Naive thymus-derived CD4-positive, alpha-beta T cell (primary cell): ENCODE measurements around the gene TMEM132E. TPM values are rescaled to one million over a fixed set of nuclear protein-coding genes. Genes with fewer than 3 reads are reported as not detected.

Source experiments
- ATAC-seq: fragments of 150-1000 bp; cut with Tn5 transposase; 2 replicates; pipeline ENCODE4 v1.10.0; 2021; ENCODE audit warnings: mild to moderate bottlenecking, moderate library complexity
- CTCF ChIA-PET: fragments of 350-600 bp; sonication (Branson Sonifier 250); formaldehyde crosslinking; loops from one replicate; lab custom pipeline; 2021; ENCODE audit warnings: antibody characterized with exemption; lab: Charles Lee
- POLR2A ChIA-PET: fragments of 350-600 bp; sonication (Branson Sonifier 250); formaldehyde crosslinking; loops from one replicate; lab custom pipeline; 2021; ENCODE audit warnings: antibody characterized with exemption, inconsistent platforms; lab: Charles Lee
- DNase-seq, 9 donors: peaks; one replicate each; pipeline versions ENCODE4 v3.0.0 to v3.0.0-alpha.2; 2020 to 2022; ENCODE audit warnings: mixed read lengths in 1 of 9
- H3K27ac ChIP-seq: one replicate; pipeline ENCODE4 v1.7.0; 2013; ENCODE audit warnings: mild to moderate bottlenecking, low read depth, low read length, moderate library complexity
- H3K27me3 ChIP-seq, 2 donors: one replicate each; pipeline ENCODE4 v1.7.0; 2013; ENCODE audit warnings: low read length in 2 of 2, mild to moderate bottlenecking in 2 of 2, moderate library complexity in 2 of 2; ENCODE audit not compliant: control insufficient read depth in 2 of 2, insufficient read depth in 2 of 2
- H3K36me3 ChIP-seq, 3 experiments: 1 replicate in 2 of 3; 2 replicates in 1 of 3; pipeline ENCODE4 v1.7.0; 2013; ENCODE audit warnings: low read length in 3 of 3, mild to moderate bottlenecking in 3 of 3, moderate library complexity in 1 of 3; ENCODE audit not compliant: insufficient read depth in 3 of 3, control insufficient read depth in 2 of 3
- H3K4me1 ChIP-seq, 2 donors: one replicate each; pipeline ENCODE4 v1.7.0; 2013; ENCODE audit warnings: low read length in 2 of 2, mild to moderate bottlenecking in 2 of 2, moderate library complexity in 1 of 2; ENCODE audit not compliant: control insufficient read depth in 2 of 2, insufficient read depth in 2 of 2
- H3K4me3 ChIP-seq: 2 replicates; pipeline ENCODE4 v1.7.0; 2013; ENCODE audit warnings: mild to moderate bottlenecking, low read length
- H3K9me3 ChIP-seq, 3 experiments: 1 replicate in 2 of 3; 2 replicates in 1 of 3; pipeline ENCODE4 v1.7.0; 2013; ENCODE audit warnings: low read length in 3 of 3; ENCODE audit not compliant: control insufficient read depth in 2 of 3
- H3K27ac Mint-ChIP-seq, 9 donors: one replicate each; pipeline ENCODE4 v1.8.0; 2020 to 2022; ENCODE audit warnings: mixed read lengths in 9 of 9, mild to moderate bottlenecking in 8 of 9, moderate library complexity in 5 of 9, inconsistent platforms in 2 of 9
- H3K27me3 Mint-ChIP-seq, 5 donors: one replicate each; pipeline ENCODE4 v1.8.0; 2021 to 2022; ENCODE audit warnings: mixed read lengths in 5 of 5, mild to moderate bottlenecking in 1 of 5
- H3K36me3 Mint-ChIP-seq, 5 donors: one replicate each; pipeline ENCODE4 v1.8.0; 2020 to 2022; ENCODE audit warnings: mixed read lengths in 5 of 5, mild to moderate bottlenecking in 3 of 5, inconsistent platforms in 1 of 5
- H3K4me1 Mint-ChIP-seq, 7 donors: one replicate each; pipeline ENCODE4 v1.8.0; 2020 to 2022; ENCODE audit warnings: mixed read lengths in 7 of 7, mild to moderate bottlenecking in 3 of 7, inconsistent platforms in 1 of 7
- H3K4me3 Mint-ChIP-seq, 10 donors: one replicate each; pipeline ENCODE4 v1.8.0; 2020 to 2022; ENCODE audit warnings: mild to moderate bottlenecking in 10 of 10, mixed read lengths in 10 of 10, moderate library complexity in 6 of 10, inconsistent platforms in 2 of 10
- H3K9me3 Mint-ChIP-seq, 11 donors: one replicate each; pipeline ENCODE4 v1.8.0; 2020 to 2022; ENCODE audit warnings: mixed read lengths in 11 of 11, mild to moderate bottlenecking in 4 of 11, inconsistent platforms in 1 of 11, moderate library complexity in 1 of 11
- intact Hi-C, 2 donors: fragments of 100-400 bp; cut with micrococcal nuclease; formaldehyde crosslinking; loops; one replicate each; pipeline ENCODE4 v1.15.1; 2023
- polyA plus RNA-seq, 2 donors: library from polyadenylated mRNA; unstranded; fragments of 300-500 nt; fragmentation: Illumina TruSeq; gene quantifications; one replicate each; pipeline ENCODE4 v1.2.3, GENCODE V29; 2021
- total RNA-seq, 6 experiments: library from RNA in 5 of 6; stranded (reverse) in 5 of 6; gene quantifications; 1 replicate in 5 of 6; 2 replicates in 1 of 6; pipeline ENCODE4 v1.2.3 and lab custom pipeline; 2021 to 2026

Gene TMEM132E
- total and polyA plus RNA-seq, 7 experiments from 2014 or later = 0.10 to 0.89 (median 0.35) TPM; not detected in 1

DNA sequence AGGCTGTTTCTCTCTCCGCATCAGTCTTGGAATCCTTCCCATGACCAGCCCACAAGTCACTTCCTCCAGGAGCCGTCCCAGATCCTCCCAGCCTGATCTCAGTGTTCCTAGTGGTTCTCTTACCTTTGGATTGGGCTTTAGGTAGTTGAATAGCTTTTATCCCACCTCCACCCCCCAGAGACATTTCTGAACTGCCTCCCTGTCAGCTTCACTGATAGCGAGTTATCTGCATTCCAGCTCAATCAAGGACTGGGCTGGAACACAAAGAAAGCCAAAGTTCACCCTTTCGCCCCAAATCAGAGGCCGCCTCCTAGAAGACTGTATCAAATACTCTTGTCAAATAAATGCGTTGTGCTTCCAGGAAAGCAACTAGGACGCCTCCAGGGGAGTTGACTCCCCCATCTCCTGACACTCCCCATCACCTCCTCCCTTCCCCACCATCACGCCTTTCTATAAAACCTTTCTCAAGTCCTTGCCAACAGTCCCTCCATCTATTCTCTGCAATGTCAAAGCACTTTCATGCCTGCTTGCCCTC, 72.7 kb downstream of the TMEM132E start:
- H3K4me3 Mint-ChIP-seq = no peak overlapping the region
- intact Hi-C loops = no loop called here

DNA sequence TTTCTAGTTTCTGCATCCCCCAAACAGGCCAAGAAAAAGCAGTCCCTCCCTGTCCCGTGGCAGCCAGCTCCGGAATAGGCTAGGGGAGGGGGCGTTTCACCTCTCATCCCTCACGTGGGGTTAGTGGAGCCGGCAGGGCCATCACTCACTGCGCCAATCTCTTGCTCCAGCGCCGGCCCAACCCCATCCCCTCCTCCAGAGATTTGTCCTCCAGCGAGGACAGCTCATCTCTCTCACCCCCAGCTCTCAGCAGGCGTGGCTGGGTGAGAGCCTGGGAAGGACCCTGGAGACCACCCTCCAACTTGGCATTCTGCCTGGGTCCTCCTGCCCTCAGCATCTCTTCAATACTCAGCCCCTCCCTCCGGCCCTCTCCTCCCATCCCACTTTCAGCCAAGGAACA, 74.1 kb downstream of the TMEM132E start:
- Mint-ChIP-seq H3K27me3 (peaks cover 16 to 28% (median 18%) of the 10 kb centered on the region in 5 donors), H3K36me3 (no peaks in the 10 kb centered on the region), H3K9me3 (no peaks in the 10 kb centered on the region), H3K4me1 (peaks cover 0 to 5% (median 0%) of the 10 kb centered on the region in 7 donors), H3K27ac (no peak overlapping the region), H3K4me3 (no peak overlapping the region)
- H3K27ac ChIP-seq = no peak overlapping the region
- ChIA-PET POLR2A (no interaction called here), CTCF (no interaction called here)
- H3K27me3 ChIP-seq = no peaks in the 10 kb centered on the region
- H3K36me3 ChIP-seq = no peaks in the 10 kb centered on the region
- ATAC-seq (no peak), DNase-seq (no peak)
- no peaks in the 10 kb centered on the region for H3K9me3 ChIP-seq
- no peaks in the 10 kb centered on the region for H3K4me1 ChIP-seq
- no peak overlapping the region for H3K4me3 ChIP-seq
- intact Hi-C loops = no loop called here

More for the DNA sequence above, 72.7 kb downstream of the TMEM132E start:
- Mint-ChIP-seq H3K9me3 (no peaks in the 10 kb centered on the region), H3K36me3 (no peaks in the 10 kb centered on the region), H3K27me3 (peaks cover 16 to 28% (median 18%) of the 10 kb centered on the region in 5 donors), H3K27ac (no peak overlapping the region), H3K4me1 (peaks cover 0 to 5% (median 0%) of the 10 kb centered on the region in 7 donors)
- DNase-seq (no peak), ATAC-seq (no peak)
- POLR2A ChIA-PET = no interaction called here
- Histone ChIP-seq H3K4me3 (no peak overlapping the region), H3K36me3 (no peaks in the 10 kb centered on the region), H3K27me3 (no peaks in the 10 kb centered on the region), H3K4me1 (no peaks in the 10 kb centered on the region), H3K27ac (no peak overlapping the region), H3K9me3 (no peaks in the 10 kb centered on the region)
- CTCF ChIA-PET = no interaction called here

DNA sequence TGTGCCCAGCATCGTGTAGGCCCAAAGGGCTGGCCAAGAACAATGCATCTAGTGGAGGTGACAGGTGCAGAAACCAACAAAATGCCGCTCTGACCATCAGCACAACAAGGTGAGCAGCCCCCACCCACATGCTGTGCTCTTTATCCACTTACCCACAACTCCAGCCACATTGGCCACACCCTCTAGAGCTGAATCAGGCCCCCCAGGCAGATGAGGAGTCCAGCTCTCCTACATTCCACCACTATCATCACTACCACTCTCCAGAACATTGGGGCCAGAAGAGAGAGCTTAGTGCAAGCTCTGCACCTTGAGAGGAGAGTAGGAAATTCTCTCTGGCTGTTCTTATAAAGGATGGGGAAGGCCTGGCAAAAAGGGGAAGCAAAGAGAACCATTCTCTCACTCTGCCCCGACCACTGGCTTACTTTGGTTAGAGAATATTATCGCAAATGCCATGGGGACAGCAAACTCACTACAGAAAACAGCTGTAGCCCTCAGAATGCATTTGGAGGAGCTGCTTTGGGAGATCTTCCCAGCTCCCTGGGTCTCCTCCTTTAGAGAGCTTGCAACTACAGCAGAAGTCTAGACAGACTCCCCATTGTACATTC, 75.0 kb downstream of the TMEM132E start:
- intact Hi-C loops = no loop called here
- POLR2A ChIA-PET = no interaction called here

DNA sequence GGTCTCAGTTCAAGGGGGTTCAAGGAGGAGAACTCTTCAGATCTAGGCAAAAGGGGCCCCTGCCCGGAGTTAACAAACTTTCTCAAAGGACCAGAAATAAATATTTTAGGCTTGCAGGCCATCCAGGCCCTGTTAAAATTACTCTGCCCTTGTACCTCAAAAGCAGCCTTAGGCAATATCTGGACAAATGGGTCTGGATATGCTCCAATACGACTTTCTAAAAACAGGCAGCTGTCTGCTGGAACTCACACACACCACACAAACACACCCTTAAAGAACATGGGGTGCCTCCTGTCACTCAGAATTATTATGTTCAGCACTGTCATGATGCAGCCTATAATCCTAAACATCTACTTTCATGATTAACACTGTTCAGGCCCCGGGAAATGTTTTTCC, 75.5 kb downstream of the TMEM132E start:
- Histone ChIP-seq H3K27ac (no peak overlapping the region), H3K4me1 (no peaks in the 10 kb centered on the region), H3K27me3 (no peaks in the 10 kb centered on the region), H3K4me3 (no peak overlapping the region), H3K9me3 (no peaks in the 10 kb centered on the region), H3K36me3 (no peaks in the 10 kb centered on the region)
- H3K4me3 Mint-ChIP-seq = no peak overlapping the region
- peaks cover 0 to 5% (median 0%) of the 10 kb centered on the region in 7 donors for H3K4me1 Mint-ChIP-seq
- POLR2A ChIA-PET = no interaction called here
- no peaks in the 10 kb centered on the region for H3K36me3 Mint-ChIP-seq
- CTCF ChIA-PET = interaction anchor here (0.6 kb wide), 1 partner anchor 874 kb away, joined by 3 read pairs; no protein-coding TSS in a partner anchor
- DNase-seq (no peak), ATAC-seq (no peak)
- intact Hi-C loops = no loop called here
- H3K27ac Mint-ChIP-seq = no peak overlapping the region
- H3K9me3 Mint-ChIP-seq = no peaks in the 10 kb centered on the region
- peaks cover 16 to 31% (median 18%) of the 10 kb centered on the region in 5 donors for H3K27me3 Mint-ChIP-seq

More for the DNA sequence above, 75.0 kb downstream of the TMEM132E start:
- no peak overlapping the region for H3K27ac ChIP-seq
- CTCF ChIA-PET = interaction anchor here (0.6 kb wide), 1 partner anchor 875 kb away, joined by 3 read pairs; no protein-coding TSS in a partner anchor
- no peak overlapping the region for H3K4me3 ChIP-seq
- Mint-ChIP-seq H3K27me3 (peaks cover 16 to 28% (median 18%) of the 10 kb centered on the region in 5 donors), H3K4me1 (peaks cover 0 to 5% (median 0%) of the 10 kb centered on the region in 7 donors), H3K9me3 (no peaks in the 10 kb centered on the region), H3K27ac (no peak overlapping the region), H3K36me3 (no peaks in the 10 kb centered on the region), H3K4me3 (no peak overlapping the region)
- no peak for ATAC-seq
- H3K4me1 ChIP-seq = no peaks in the 10 kb centered on the region
- no peaks in the 10 kb centered on the region for H3K36me3 ChIP-seq
- H3K9me3 ChIP-seq = no peaks in the 10 kb centered on the region
- DNase-seq = no peak
- no peaks in the 10 kb centered on the region for H3K27me3 ChIP-seq

DNA sequence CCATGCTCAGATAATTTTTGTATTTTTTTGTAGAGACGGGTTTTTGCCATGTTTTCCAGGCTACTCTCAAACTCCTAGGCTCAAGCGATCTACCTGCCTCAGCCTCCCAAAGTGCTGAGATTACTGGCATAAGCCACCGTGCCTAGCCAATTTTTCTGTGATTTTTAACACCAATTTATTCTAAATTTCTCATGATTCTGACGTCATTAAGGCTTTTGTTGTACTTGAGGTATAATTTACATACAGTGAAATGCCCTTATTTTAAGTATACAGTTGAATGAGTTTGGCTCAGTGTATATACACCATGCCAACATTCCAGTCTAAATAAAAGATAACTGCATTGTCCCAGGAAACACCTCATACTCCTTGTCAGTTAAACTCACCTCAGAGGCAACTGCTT, 77.4 kb downstream of the TMEM132E start:
- H3K4me1 Mint-ChIP-seq = peaks cover 0 to 5% (median 0%) of the 10 kb centered on the region in 7 donors

DNA sequence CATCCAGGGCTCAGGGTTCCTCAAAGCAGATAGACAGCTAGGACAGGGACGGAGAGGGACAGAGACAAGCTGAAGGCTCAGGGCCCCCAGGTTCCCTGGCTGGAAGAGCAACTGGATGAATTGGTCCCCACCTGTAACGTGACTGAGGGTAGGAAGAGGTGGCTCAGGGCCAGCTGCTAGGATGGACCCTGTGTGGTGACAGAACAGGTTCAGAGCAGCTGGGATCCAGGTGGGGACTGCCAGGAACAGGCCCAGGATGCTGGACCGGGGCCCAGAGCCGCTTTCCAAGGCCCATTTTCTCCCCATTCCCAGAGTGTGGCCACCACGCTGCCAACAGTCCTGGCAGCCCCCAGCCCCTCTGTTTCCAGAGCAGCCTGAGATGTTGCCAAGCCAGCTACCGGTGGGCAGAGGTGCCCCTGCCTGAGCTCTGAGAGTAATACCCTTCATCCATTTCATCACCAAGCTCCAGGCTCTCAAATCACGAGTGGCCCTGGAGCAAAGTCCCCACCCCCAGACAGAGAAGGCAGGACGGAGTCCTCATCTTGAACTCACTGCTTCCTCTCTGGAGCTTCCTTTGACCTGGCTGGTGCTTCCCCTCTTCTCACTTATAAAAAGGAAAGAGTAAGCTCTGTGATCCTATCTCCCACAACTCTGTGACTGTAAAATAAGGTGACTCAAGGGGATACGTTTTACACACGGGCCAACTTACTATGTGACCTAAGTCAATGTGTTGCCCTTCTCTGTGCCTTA, 79.6 kb downstream of the TMEM132E start:
- H3K9me3 Mint-ChIP-seq = no peaks in the 10 kb centered on the region
- Histone ChIP-seq H3K27ac (no peak overlapping the region), H3K4me3 (no peak overlapping the region), H3K4me1 (no peaks in the 10 kb centered on the region), H3K36me3 (no peaks in the 10 kb centered on the region), H3K27me3 (no peaks in the 10 kb centered on the region), H3K9me3 (no peaks in the 10 kb centered on the region)
- CTCF ChIA-PET = no interaction called here
- H3K4me1 Mint-ChIP-seq = peaks cover 0 to 3% (median 0%) of the 10 kb centered on the region in 7 donors
- DNase-seq (no peak), ATAC-seq (no peak)
- no peaks in the 10 kb centered on the region for H3K36me3 Mint-ChIP-seq
- H3K27me3 Mint-ChIP-seq = peaks cover 3 to 15% (median 4%) of the 10 kb centered on the region in 5 donors
- H3K4me3 Mint-ChIP-seq = no peak overlapping the region
- intact Hi-C loops = no loop called here
- POLR2A ChIA-PET = no interaction called here
- H3K27ac Mint-ChIP-seq = no peak overlapping the region

More for the DNA sequence above, 77.4 kb downstream of the TMEM132E start:
- intact Hi-C loops = no loop called here
- H3K36me3 Mint-ChIP-seq = no peaks in the 10 kb centered on the region
- Histone ChIP-seq H3K4me3 (no peak overlapping the region), H3K4me1 (no peaks in the 10 kb centered on the region), H3K9me3 (no peaks in the 10 kb centered on the region), H3K36me3 (no peaks in the 10 kb centered on the region), H3K27me3 (no peaks in the 10 kb centered on the region), H3K27ac (no peak overlapping the region)
- no peak overlapping the region for H3K27ac Mint-ChIP-seq
- H3K27me3 Mint-ChIP-seq = peaks cover 16 to 28% (median 21%) of the 10 kb centered on the region in 5 donors
- no peaks in the 10 kb centered on the region for H3K9me3 Mint-ChIP-seq
- H3K4me3 Mint-ChIP-seq = no peak overlapping the region
- ATAC-seq = no peak
- POLR2A ChIA-PET = no interaction called here
- CTCF ChIA-PET = no interaction called here
- DNase-seq = no peak
